ENCODE results near the gene CBX6.
"Not testable (repeated sequence)": the region's sequence is repeated elsewhere in the genome, so short reads cannot be mapped to it uniquely, and the experiment has no call there.

The CBX6 gene

GRCh38 chr22:38872172-38872830, at the start of gene CBX6:
TSS of gene CBX6 (minus strand) at chr22:38872216. CDS start at chr22:38872190, 26 bp downstream.
- DNase-seq = peak; percentile 70

- no peak for DNase-seq
Measured at GRCh38 chr22:38921806-38922205, 49.8 kb upstream of the CBX6 start.

- no peak for DNase-seq
Measured at GRCh38 chr22:38921120-38921519, 49.1 kb upstream of the CBX6 start.

GRCh38 chr22:38919631-38920190, 47.7 kb upstream of the CBX6 start:
- DNase-seq = no peak

- no peak for DNase-seq
Measured at GRCh38 chr22:38911434-38911833, 39.4 kb upstream of the CBX6 start.

GRCh38 chr22:38907767-38908166, 35.8 kb upstream of the CBX6 start:
- DNase-seq = no peak

- no peak for DNase-seq
Measured at GRCh38 chr22:38906052-38906451, 34.0 kb upstream of the CBX6 start.

- not testable (repeated sequence) for DNase-seq
Measured at GRCh38 chr22:38904052-38904617, 32.1 kb upstream of the CBX6 start.

GRCh38 chr22:38901111-38901641, 29.2 kb upstream of the CBX6 start:
- DNase-seq = no peak

- DNase-seq = no peak
Measured at GRCh38 chr22:38900677-38901076, 28.7 kb upstream of the CBX6 start.

- no peak for DNase-seq
Measured at GRCh38 chr22:38891256-38891655, 19.2 kb upstream of the CBX6 start.

- no peak for DNase-seq
Measured at GRCh38 chr22:38890377-38890776, 18.4 kb upstream of the CBX6 start.

- DNase-seq = no peak
Measured at GRCh38 chr22:38886333-38886732, 14.3 kb upstream of the CBX6 start.

GRCh38 chr22:38882972-38883622, 11.1 kb upstream of the CBX6 start:
- no peak for DNase-seq

- no peak for DNase-seq
Measured at GRCh38 chr22:38881997-38882879, 10.2 kb upstream of the CBX6 start.

GRCh38 chr22:38881464-38881871, 9.5 kb upstream of the CBX6 start:
- DNase-seq = no peak

GRCh38 chr22:38879961-38880360, 7.9 kb upstream of the CBX6 start:
- DNase-seq = no peak

GRCh38 chr22:38879108-38879729, 7.2 kb upstream of the CBX6 start:
- no peak for DNase-seq

GRCh38 chr22:38878001-38878400, 6.0 kb upstream of the CBX6 start:
- DNase-seq = no peak

GRCh38 chr22:38874529-38875222, 2.7 kb upstream of the CBX6 start:
- DNase-seq = no peak

All from SHP77 treated with DMSO at 0.1 percent for 48 hours (cell line).